CD4-positive, alpha-beta T cell (primary cell): Measurements from ENCODE around the gene TTC14. TPM values are rescaled to one million over a fixed set of nuclear protein-coding genes. Genes with fewer than 3 reads are reported as not detected.

ENCODE experiments used
- ATAC-seq: fragments of 200-7000 bp; cut with Tn5 transposase; one replicate; pipeline ENCODE4 v1.10.0; 2022; ENCODE audit warnings: mild to moderate bottlenecking; ENCODE audit not compliant: poor library complexity
- CTCF ChIA-PET: fragments of 350-600 bp; sonication (Branson Sonifier 250); formaldehyde crosslinking; loops from one replicate; lab custom pipeline; 2021; ENCODE audit warnings: antibody characterized with exemption, inconsistent platforms; lab: Charles Lee
- POLR2A ChIA-PET: fragments of 350-600 bp; sonication (Branson Sonifier 250); formaldehyde crosslinking; loops from one replicate; lab custom pipeline; 2021; ENCODE audit warnings: antibody characterized with exemption, inconsistent platforms; lab: Charles Lee
- DNase-seq, 14 experiments: peaks; one replicate each; pipeline ENCODE4 v3.0.0-alpha.2; 2013 to 2020; ENCODE audit warnings: mixed read lengths in 2 of 14
- H3K27ac ChIP-seq, 2 donors: one replicate each; pipeline versions ENCODE4 v1.5.1 to v1.7.0; 2013; ENCODE audit warnings: low read length in 2 of 2, low read depth in 1 of 2, mild to moderate bottlenecking in 1 of 2
- H3K27me3 ChIP-seq, 2 experiments: 1 replicate in 1 of 2; 2 replicates in 1 of 2; pipeline versions ENCODE4 v1.6.1 to v1.7.0; 2013; ENCODE audit warnings: low read length in 2 of 2, control low read depth in 1 of 2, mild to moderate bottlenecking in 1 of 2, moderate library complexity in 1 of 2; ENCODE audit not compliant: insufficient read depth in 2 of 2, control insufficient read depth in 1 of 2
- H3K36me3 ChIP-seq: one replicate; pipeline ENCODE4 v1.6.1; 2013; ENCODE audit warnings: low read length, control low read depth; ENCODE audit not compliant: insufficient read depth
- H3K4me1 ChIP-seq: one replicate; pipeline ENCODE4 v1.6.1; 2013; ENCODE audit warnings: low read length, control low read depth; ENCODE audit not compliant: insufficient read depth
- H3K4me3 ChIP-seq: one replicate; pipeline ENCODE4 v1.5.1; 2013; ENCODE audit warnings: mild to moderate bottlenecking, low read length, moderate library complexity
- H3K9me3 ChIP-seq, 2 experiments: 1 replicate in 1 of 2; 2 replicates in 1 of 2; pipeline versions ENCODE4 v1.6.1 to v1.7.0; 2013; ENCODE audit warnings: low read length in 2 of 2, mild to moderate bottlenecking in 2 of 2, control low read depth in 1 of 2, moderate library complexity in 1 of 2; ENCODE audit not compliant: control insufficient read depth in 1 of 2, insufficient read depth in 1 of 2
- H3K27ac Mint-ChIP-seq: one replicate; pipeline ENCODE4 v1.8.0; 2020; ENCODE audit warnings: mixed read lengths
- H3K27me3 Mint-ChIP-seq: one replicate; pipeline ENCODE4 v1.8.0; 2021; ENCODE audit warnings: mixed read lengths
- H3K36me3 Mint-ChIP-seq: one replicate; pipeline ENCODE4 v1.8.0; 2021; ENCODE audit warnings: low read depth, mixed read lengths
- H3K4me1 Mint-ChIP-seq: one replicate; pipeline ENCODE4 v1.8.0; 2021; ENCODE audit warnings: low read depth, mixed read lengths
- H3K4me3 Mint-ChIP-seq: one replicate; pipeline ENCODE4 v1.8.0; 2020; ENCODE audit warnings: mild to moderate bottlenecking, mixed read lengths
- H3K9me3 Mint-ChIP-seq: one replicate; pipeline ENCODE4 v1.8.0; 2020; ENCODE audit warnings: mixed read lengths
- intact Hi-C, 2 experiments: fragments of 100-400 bp; cut with DNase I in 1 of 2; cut with micrococcal nuclease in 1 of 2; formaldehyde crosslinking; loops; one replicate each; pipeline versions ENCODE4 v1.15.1 to v1.9.0; 2023 to 2025; cut with DNase I, micrococcal nuclease
- total RNA-seq, 174 experiments: library from RNA in 2 of 174; stranded (reverse) in 2 of 174; gene quantifications; one replicate each; pipeline ENCODE4 v1.2.3 and lab custom pipeline; 2021 to 2026
- TF ChIP-seq, protein P1 (sequence below): fragments of 200-600 bp; IDR thresholded peaks from one replicate; pipeline ENCODE4 v1.8.0; 2022; ENCODE audit warnings: antibody characterized with exemption, mild to moderate bottlenecking

The TTC14 gene
- total RNA-seq, 2 experiments from 2014 or later = 79.0 to 84.4 TPM

DNA sequence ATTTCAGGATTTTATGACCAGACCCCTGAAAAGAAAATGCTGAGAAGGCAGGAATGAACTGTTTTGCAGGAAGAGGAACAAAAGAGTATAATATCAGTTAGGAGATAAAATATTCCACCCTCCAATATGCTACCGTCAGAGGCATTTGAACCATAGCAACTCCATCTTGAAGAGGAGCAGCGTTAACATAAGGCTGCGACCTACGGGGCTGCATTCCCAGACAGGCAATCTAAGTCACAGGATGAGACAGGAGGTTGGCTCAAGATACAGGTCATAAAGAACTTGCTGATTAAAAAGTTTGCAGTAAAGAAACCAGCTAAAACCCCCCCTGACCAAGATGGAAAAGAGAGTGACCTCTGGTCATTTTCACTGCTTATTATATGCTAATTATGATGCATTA lies 54.4 kb downstream of the TTC14 start:
- intact Hi-C loops = no loop called here
- POLR2A ChIA-PET = no interaction called here
- CTCF ChIA-PET = no interaction called here
- Histone ChIP-seq H3K4me3 (no peak overlapping the region), H3K9me3 (peaks cover 0 to 3% of the 10 kb centered on the region in 2 experiments), H3K27ac (no peak overlapping the region), H3K36me3 (no peaks in the 10 kb centered on the region), H3K27me3 (peaks cover 6 to 9% of the 10 kb centered on the region in 2 experiments), H3K4me1 (no peaks in the 10 kb centered on the region)
- Mint-ChIP-seq H3K4me1 (no peaks in the 10 kb centered on the region), H3K36me3 (no peaks in the 10 kb centered on the region), H3K9me3 (no peaks in the 10 kb centered on the region), H3K4me3 (no peak overlapping the region), H3K27me3 (peaks cover 46% of the 10 kb centered on the region), H3K27ac (no peak overlapping the region)
- ATAC-seq (no peak), DNase-seq (no peak)
- TF ChIP-seq, protein P1, sequence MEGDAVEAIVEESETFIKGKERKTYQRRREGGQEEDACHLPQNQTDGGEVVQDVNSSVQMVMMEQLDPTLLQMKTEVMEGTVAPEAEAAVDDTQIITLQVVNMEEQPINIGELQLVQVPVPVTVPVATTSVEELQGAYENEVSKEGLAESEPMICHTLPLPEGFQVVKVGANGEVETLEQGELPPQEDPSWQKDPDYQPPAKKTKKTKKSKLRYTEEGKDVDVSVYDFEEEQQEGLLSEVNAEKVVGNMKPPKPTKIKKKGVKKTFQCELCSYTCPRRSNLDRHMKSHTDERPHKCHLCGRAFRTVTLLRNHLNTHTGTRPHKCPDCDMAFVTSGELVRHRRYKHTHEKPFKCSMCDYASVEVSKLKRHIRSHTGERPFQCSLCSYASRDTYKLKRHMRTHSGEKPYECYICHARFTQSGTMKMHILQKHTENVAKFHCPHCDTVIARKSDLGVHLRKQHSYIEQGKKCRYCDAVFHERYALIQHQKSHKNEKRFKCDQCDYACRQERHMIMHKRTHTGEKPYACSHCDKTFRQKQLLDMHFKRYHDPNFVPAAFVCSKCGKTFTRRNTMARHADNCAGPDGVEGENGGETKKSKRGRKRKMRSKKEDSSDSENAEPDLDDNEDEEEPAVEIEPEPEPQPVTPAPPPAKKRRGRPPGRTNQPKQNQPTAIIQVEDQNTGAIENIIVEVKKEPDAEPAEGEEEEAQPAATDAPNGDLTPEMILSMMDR = no peak

DNA sequence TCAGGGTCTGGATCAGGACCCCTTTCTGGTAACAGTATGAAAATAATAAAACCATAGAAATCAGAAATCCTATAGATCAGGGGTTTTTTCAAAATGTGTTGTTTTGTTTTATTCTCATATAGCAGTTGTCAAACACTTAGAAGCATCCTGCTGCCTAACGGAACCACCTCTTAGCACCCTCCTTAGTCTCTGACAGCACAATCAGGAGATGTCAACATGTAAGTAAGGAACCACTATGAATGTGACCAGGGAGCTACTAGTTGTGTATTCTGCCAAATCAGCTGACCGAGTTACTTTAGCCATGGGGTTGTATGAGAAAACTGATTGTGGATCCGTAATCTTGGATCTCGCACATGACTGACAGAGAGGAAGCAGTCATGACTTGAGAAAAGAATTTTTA lies 55.1 kb downstream of the TTC14 start:
- Histone ChIP-seq H3K36me3 (no peaks in the 10 kb centered on the region), H3K9me3 (no peaks in the 10 kb centered on the region), H3K4me3 (no peak overlapping the region), H3K4me1 (no peaks in the 10 kb centered on the region), H3K27me3 (peaks cover 6 to 9% of the 10 kb centered on the region in 2 experiments), H3K27ac (no peak overlapping the region)
- Mint-ChIP-seq H3K36me3 (no peaks in the 10 kb centered on the region), H3K27me3 (peaks cover 46% of the 10 kb centered on the region), H3K9me3 (no peaks in the 10 kb centered on the region), H3K27ac (no peak overlapping the region), H3K4me3 (no peak overlapping the region), H3K4me1 (no peaks in the 10 kb centered on the region)
- ATAC-seq (no peak), DNase-seq (no peak)
- TF ChIP-seq, protein P1 = no peak
- intact Hi-C loops = no loop called here
- ChIA-PET CTCF (no interaction called here), POLR2A (no interaction called here)

Other genes with a start within 250 kb of the TTC14 start
- not detected for gene CCDC39, start 77.3 kb downstream of the TTC14 start, total RNA-seq